Fibroblast of pulmonary artery (primary cell): ENCODE results near the gene LIX1L.

Source experiments
- DNase-seq: peaks from one replicate; pipeline ENCODE4 v3.0.0-alpha.2; 2010; ENCODE audit warnings: low read depth
- H3K4me3 ChIP-seq: replicated peaks from 2 replicates; pipeline ENCODE4 v1.5.1; 2011; ENCODE audit warnings: low read depth, mild to moderate bottlenecking, control low read depth, low read length, moderate library complexity
- TF ChIP-seq, protein P1 (sequence below): IDR thresholded peaks from 2 replicates; pipeline ENCODE4 v1.5.1; 2011; ENCODE audit warnings: mild to moderate bottlenecking, control low read depth, low read length, inconsistent platforms; ENCODE audit errors: missing control alignments

LIX1L gene

GRCh38 chr1:145978854-145979745 is 21.3 kb upstream of the LIX1L start:
- DNase-seq: peak; percentile 100
- H3K4me3 ChIP-seq: peak overlapping the region; percentile 40
- TF ChIP-seq, protein P1, sequence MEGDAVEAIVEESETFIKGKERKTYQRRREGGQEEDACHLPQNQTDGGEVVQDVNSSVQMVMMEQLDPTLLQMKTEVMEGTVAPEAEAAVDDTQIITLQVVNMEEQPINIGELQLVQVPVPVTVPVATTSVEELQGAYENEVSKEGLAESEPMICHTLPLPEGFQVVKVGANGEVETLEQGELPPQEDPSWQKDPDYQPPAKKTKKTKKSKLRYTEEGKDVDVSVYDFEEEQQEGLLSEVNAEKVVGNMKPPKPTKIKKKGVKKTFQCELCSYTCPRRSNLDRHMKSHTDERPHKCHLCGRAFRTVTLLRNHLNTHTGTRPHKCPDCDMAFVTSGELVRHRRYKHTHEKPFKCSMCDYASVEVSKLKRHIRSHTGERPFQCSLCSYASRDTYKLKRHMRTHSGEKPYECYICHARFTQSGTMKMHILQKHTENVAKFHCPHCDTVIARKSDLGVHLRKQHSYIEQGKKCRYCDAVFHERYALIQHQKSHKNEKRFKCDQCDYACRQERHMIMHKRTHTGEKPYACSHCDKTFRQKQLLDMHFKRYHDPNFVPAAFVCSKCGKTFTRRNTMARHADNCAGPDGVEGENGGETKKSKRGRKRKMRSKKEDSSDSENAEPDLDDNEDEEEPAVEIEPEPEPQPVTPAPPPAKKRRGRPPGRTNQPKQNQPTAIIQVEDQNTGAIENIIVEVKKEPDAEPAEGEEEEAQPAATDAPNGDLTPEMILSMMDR: peak; percentile 41

DNA sequence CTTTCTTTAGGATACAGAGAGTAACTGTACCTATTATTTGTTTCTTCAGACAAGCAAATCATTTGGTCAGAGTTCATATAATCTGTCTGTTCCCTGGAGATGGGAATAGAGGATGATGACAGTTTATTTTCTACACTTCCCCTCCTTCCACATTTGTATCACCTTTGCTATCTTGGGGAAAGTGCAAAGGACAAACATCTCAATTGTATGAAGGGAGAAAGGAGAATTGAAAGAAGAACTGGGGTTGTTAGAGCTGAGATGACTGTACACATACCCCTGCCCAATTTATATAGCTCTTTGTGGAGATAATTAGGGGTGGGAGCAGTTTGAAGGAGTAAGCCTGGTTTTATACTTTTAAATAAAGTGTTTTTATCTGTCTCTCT is 20.6 kb upstream of the LIX1L start:
- no peak for DNase-seq
- H3K4me3 ChIP-seq: no peak overlapping the region
- TF ChIP-seq, protein P1: no peak

DNA sequence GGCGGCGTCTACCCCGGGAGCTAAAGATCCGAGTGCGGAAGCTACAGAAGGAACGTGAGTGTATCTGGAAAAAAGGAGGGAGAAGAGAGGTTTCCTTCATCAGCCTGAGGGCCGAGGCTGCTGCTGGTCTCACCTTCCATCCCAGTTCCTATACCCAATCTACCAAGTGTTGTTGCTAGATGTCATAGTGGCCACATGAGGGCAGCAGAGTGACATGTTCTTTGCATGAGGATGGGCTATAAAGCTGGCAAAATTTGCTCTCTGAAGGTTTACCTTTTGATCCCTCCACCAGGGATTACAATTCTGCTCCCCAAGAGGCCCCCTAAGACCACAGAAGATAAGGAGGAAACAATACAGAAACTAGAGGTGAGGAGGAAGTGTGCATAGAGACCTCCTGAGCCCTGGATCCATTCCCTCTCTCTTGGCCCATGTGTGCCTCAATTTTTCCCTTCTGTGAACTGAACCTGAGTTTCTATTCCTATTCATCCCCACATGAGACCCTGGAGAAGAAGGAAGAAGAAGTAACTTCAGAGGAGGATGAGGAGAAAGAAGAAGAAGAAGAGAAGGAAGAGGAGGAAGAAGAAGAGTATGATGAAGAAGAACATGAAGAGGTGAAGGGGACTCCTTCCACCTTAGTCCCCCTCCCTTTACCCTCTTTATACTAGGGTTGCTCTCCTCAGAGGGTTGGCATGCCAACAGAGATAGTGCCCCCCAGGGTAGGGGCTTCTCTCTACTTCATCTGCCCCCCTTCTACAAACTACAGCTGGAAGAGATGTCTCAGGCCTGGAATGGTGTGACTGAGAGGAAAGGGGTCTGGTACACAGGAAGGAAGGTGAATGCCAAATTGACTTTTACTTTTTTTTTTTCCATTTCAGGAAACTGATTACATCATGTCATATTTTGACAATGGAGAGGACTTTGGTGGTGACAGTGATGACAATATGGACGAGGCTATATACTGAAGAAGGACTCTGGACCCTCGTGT is 20.0 kb upstream of the LIX1L start:
- peak; percentile 92 for DNase-seq
- H3K4me3 ChIP-seq: no peak overlapping the region

DNA sequence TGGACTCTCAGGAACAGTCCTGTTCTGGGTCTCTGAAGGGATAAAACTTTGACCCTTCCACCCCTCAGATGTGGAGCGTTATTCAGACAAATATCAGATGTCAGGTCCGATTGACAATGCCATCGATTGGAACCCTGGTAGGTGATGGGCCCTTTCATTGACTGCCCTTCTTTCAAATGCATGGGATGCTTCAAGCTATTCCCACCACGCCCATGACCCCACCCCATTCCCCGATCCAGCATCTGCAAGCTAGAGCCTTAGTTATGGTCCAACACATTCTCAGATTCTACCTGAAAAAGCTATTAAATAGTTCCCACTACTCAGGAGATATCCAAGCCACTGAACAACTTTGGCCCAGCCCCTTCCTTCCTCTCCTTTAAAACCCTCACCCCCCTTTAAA is 19.2 kb upstream of the LIX1L start:
- DNase-seq: no peak
- H3K4me3 ChIP-seq: no peak overlapping the region
- TF ChIP-seq, protein P1: no peak

More for the DNA sequence above, 20.0 kb upstream of the LIX1L start:
- TF ChIP-seq, protein P1: peak; percentile 85

- TF ChIP-seq, protein P1: no peak
- H3K4me3 ChIP-seq: no peak overlapping the region
Measured at GRCh38 chr1:145975216-145975615, 17.4 kb upstream of the LIX1L start.

GRCh38 chr1:145974721-145975120 is 16.9 kb upstream of the LIX1L start:
- TF ChIP-seq, protein P1: no peak
- no peak overlapping the region for H3K4me3 ChIP-seq
- no peak for DNase-seq

More at GRCh38 chr1:145975216-145975615, 17.4 kb upstream of the LIX1L start:
- no peak for DNase-seq
